Dedifferentiated amniotic fluid mesenchymal stem cell (primary cell): Measurements from ENCODE around the gene BCO1.
A peak's percentile ranks its signal among the peaks of the same experiment; 100 is the strongest.

Experiments used
- DNase-seq: peaks from one replicate; pipeline ENCODE4 v3.0.0-alpha.2; 2016; ENCODE audit errors: extremely low spot score

The BCO1 gene

DNA sequence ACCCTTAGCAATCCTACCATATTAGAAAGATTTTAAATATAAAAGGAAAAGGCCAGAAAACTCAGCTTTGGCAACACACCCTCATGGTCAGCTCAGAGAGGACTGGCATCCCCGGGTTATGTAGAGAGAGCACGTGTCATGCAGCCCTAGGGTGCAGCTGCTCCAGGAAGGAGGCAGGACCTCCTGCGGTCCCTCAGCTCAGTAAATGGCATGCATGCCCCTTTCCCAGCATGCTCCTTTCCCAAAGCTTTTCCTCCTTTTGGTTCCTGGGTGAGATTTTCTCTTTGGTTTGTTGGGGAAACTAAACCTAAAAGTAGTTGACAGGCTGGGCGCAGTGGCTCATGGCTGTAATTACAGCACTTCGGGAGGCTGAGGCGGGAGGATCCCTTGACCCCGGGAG lies 80.2 kb downstream of the BCO1 start:
- no peak for DNase-seq

DNA sequence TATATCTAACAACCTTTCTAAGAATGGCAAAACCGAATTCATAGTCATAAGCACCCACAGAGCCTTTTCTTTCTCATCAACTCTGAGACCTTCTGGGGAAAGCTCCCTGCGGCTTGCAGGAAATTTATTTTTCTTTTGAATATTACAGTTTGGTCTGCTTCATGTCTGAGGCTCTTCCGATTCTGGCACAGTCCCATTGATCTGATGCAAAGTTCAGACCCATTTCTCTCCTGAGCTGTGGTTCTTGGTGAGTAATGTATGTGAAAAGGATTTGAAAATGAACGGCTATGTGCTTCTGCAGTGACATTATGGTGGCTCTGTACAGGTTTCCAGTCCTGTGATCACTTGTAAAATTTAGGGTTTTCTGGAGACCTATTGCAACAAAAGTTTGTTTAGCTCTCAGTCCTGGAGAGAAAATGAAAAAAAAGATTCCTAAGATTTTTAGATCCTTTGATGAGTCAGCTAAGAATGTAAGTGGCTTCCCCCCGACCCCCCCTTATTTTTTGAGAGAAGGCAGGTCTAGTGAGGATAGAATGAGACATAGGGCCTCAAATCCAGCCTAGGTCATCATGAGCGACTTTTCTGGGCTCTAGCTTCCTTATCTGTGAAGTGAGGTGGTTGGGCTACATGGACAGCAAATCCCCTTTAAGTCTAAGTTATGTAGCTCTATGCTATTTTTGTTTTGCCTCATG lies 80.9 kb downstream of the BCO1 start:
- peak; percentile 54 for DNase-seq

GRCh38 chr16:81321039-81321438 lies 82.5 kb downstream of the BCO1 start:
- DNase-seq, result no peak

DNA sequence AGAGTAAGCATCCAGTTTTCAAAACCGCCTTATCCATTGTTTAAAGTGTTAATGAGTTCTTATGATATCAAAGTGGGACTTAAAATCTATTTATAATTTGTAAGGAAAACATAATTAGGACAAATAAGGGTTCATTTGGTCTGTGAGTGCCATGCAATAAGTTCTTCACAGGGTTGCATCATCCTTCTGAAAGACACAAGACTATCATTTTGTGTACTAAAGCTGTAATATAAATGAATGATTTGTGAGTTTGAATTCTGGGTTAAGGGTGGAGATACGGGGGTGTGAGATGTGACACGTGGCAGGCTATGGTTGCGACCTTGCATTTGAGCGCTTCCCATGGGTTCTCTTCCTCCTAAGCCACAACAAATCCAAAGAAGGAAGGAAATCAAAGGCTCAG lies 83.0 kb downstream of the BCO1 start:
- DNase-seq, result no peak

DNA sequence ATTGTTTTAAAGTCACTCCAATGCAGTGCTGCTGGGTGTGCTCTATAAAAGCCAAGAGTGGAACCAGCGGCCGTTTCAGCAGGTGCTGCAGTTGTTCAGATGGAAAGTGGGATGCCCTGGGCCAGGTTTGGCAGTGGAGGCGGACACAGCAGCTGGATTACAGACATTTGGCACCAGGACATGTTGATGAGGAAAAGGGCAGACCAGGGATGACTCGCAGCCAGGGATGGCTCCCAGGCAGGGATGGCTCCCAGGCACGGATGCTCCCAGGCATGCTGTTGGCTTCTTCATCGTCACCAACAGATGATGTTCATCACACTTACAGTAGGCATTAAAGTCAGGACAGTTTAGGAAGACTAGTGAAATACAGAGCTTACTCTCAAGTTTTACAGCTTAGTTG lies 86.3 kb downstream of the BCO1 start:
- no peak for DNase-seq

DNA sequence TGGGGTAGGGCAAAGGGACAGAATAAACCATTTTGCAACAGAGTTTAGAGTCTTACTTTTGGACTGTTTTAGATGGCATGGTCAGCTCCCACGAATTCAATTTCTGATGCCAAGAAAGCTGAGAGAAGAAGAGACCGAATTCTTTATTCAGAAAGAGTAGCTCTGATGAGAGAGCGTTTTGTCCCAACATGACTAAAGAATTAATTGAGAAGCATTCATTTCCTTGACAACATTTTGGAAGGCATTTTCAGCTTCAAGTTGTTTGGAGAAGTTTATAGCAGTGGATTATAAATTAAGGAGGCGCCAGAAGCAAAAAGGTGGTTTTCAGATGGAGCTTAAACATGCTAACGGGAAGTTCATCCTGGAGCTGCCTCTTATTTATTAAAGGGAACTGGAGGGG lies 88.5 kb downstream of the BCO1 start:
- no peak for DNase-seq

DNA sequence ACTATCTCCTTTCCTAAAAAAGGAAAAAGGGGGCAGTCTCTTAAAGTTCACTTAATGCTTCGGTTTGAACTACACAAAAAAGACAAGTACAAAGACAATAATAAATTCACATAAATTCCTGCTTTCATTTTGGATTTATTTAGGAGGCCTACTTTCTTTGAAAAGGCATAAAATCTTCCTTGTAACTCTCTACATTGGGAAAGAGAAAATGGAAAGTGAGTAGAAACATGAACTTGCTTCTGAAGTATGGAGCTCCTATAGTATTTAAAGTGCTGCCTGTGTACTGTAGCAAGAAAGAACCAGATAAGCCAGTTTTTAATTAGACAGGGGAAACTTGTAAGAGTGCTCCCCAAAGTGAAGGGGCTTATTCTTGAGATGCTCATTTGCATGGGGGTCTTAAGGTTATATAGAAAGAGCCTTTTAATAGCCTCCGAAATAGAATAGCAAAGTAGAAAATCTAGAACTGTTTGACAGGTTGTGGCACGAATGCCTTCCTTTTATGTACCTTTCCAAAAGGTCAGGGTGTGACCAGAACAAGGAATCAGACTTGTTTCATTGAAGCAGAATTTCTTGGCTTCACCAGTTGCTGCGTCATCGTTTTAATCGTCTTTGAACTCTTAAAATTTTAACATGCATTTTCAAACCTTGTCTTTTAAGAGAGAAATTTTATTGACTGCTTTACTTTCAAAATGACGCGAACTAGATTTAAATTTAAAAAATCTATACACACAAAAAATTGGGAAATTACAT lies 89.1 kb downstream of the BCO1 start:
- no peak for DNase-seq

GRCh38 chr16:81329947-81330346 lies 91.5 kb downstream of the BCO1 start:
- no peak for DNase-seq

- DNase-seq, result no peak
Measured at GRCh38 chr16:81333356-81333755, 94.9 kb downstream of the BCO1 start.

GRCh38 chr16:81335669-81336068 lies 97.2 kb downstream of the BCO1 start:
- no peak for DNase-seq

DNA sequence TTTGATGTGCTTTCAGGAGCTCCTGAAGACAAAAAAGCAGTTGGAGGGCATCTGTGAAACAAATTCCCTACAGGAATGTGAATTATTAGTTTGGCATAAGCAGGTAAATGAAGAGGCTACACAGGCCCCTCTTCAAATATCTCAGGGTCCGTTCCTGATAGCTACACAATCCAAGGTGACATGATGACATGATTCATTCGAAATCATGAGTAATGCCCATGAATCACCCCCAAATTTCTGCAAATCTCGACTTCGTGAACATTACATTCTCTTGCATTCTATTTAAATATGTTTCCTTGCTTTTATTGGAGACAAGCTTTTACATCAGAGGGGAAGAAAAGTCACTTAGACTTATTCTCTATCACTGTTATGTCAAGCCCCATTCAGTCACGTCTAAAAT lies 98.6 kb downstream of the BCO1 start:
- DNase-seq, result no peak
